ENCODE results near the gene SLC39A11.

Gene SLC39A11

DNA sequence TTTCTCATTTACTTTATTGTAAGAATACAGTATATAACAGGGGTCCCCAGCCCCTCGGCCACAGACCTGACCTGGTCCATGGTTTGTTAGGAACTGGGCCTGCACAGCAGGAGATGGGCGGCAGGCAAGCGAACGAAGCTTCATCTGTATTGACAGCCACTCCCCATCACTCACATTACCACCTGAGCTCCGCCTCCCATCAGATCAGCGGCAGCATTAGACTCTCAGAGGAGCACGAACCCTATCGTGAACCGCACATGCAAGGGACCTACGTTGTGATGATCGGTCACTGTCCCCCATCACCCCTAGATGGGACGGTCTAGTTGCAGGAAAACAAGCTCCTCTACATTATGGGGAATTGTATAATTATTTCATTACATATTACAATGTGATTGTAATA is 410.6 kb downstream of the SLC39A11 start:
- H3K4me3 ChIP-seq (ENCODE audit: low read length), result no peak overlapping the region
- DNase-seq (ENCODE audit: low read depth, low spot score), result no peak

DNA sequence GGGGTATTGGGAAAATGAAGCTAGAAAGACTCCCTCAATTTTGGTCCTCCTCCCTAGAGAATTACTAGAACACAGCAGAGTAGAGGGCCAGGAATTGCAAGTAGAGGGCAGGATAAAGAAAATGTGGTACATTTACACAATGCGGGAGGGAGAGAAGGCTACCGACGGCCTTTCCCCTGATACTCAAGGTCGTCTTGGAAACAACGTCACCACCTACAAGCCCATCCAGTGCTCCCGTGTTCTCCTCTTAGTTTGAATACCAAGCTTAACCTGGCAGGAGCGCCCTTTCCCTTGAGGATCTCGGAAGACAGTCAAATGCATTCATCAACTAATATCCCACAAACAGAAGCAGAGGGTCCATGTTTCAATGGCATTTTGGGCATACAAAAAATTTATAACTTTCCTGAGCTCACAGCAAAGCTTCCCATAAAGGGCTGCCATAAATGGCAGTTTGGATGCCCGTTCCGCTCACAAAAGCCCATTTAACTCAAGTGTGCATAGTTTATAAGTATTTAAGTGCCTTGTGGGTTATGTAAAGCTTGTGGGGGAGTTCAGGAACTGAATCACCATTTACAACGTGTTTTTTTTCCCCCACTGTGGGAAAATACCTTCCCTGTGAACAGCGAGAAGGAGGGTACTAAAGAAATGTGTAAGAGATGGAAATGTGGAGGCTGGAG is 414.6 kb downstream of the SLC39A11 start:
- H3K4me3 ChIP-seq (ENCODE audit: low read length), result no peak overlapping the region
- DNase-seq (ENCODE audit: low read depth, low spot score), result no peak

DNA sequence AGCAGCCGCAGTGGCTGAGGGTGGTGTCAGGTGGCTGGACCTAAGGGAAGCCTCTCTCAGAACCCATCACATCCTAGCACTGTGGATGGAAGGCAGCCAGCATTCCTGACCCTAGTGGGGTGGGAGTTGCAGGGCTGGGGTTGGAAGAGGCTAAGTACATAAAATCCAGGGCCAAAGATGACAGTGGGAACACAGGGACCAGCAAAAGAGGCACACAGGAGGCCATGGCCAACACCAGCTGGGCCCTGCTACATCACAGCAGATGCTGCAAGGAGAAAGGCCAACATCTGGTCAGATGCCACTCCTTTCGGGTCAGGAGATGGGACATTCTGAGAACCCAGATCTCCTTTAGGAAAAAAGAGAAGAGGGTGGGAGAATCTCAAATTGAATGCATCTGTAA is 415.4 kb downstream of the SLC39A11 start:
- no peak overlapping the region for H3K4me3 ChIP-seq (ENCODE audit: low read length)
- no peak for DNase-seq (ENCODE audit: low read depth, low spot score)

DNA sequence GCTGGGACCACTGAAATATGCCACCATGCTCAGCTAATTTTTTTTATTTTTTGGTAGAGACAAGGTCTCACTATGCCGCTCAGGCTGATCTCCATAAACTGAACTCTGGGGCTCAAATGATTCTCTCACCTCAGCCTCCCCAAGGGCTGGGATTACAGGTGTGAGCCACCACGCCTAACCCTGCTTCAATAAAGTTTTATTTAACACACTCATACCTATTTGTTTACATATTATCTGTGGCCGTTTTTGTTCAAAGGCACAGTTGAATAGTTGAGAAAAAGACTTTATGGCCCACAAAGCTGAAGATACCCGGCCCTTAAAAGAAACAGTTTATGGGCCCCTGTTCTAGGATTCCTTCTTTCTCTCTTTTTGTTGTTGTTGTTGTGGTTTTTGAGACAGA is 419.8 kb downstream of the SLC39A11 start:
- no peak overlapping the region for H3K4me3 ChIP-seq (ENCODE audit: low read length)
- DNase-seq (ENCODE audit: low read depth, low spot score), result no peak

DNA sequence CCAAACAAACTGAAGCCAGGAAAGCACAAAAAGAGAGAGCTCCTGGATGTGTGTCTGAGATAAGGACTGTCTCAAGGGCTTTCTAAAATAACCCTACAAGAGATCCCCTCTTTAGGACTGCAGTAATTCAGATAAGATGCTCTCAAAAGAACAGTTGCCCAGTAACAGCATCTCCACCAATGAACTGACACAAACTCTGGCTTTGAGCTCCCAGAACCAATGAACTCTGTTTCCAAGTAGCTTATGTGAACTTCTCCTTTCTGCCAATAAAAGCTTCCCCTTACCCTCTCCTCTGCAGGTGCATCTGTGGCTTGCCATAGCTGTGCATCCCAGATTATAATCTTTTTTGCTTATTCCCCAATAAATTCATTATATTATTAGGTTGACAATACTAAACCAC is 421.5 kb downstream of the SLC39A11 start:
- no peak for DNase-seq (ENCODE audit: low read depth, low spot score)
- no peak overlapping the region for H3K4me3 ChIP-seq (ENCODE audit: low read length)

DNA sequence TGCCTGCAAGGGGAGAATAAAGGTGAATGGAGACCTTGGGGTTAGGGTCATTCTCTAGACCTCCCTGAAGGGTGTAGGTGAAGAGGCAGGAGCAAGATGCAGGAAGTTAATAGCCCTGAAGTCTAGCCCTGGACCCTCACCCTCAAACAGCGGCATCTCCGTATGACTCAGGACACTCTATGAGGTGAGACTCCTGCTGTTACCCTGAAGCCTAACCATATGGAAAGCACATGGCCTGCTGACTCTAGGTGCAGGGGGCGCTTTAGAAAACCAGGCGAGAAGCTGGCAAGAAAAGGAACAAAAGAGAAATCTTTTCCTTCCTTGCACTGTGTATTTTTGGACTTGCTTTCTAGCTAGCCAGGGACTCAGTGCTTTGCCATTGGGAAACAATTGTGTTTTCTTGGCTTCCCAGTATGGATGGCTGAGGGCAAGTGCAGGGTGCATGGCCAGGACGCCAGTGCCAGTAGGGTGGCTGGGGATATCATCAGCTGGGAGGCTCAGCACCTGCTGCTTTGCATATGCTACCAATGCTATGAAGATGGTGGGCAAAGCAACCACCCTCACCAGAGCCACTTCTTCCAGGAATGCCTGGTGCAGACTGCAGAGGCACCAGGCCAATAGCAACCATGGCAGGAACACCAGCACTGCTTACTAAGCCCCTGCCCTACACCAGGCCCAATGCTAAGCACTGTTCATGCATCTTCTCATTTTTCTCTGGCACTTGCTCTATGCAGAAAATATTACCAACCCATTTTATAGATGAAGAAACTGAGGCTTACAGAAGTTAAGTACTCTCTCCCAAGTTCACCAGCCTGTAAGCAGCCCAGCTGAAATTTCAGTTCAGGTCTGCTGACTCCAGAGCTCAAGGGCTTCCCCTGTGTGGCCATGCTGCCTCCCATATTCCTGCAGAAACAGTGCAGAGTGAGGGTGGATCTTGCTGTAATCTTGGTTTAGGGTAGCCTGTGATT is 425.1 kb downstream of the SLC39A11 start:
- no peak for DNase-seq (ENCODE audit: low read depth, low spot score)
- no peak overlapping the region for H3K4me3 ChIP-seq (ENCODE audit: low read length)

DNA sequence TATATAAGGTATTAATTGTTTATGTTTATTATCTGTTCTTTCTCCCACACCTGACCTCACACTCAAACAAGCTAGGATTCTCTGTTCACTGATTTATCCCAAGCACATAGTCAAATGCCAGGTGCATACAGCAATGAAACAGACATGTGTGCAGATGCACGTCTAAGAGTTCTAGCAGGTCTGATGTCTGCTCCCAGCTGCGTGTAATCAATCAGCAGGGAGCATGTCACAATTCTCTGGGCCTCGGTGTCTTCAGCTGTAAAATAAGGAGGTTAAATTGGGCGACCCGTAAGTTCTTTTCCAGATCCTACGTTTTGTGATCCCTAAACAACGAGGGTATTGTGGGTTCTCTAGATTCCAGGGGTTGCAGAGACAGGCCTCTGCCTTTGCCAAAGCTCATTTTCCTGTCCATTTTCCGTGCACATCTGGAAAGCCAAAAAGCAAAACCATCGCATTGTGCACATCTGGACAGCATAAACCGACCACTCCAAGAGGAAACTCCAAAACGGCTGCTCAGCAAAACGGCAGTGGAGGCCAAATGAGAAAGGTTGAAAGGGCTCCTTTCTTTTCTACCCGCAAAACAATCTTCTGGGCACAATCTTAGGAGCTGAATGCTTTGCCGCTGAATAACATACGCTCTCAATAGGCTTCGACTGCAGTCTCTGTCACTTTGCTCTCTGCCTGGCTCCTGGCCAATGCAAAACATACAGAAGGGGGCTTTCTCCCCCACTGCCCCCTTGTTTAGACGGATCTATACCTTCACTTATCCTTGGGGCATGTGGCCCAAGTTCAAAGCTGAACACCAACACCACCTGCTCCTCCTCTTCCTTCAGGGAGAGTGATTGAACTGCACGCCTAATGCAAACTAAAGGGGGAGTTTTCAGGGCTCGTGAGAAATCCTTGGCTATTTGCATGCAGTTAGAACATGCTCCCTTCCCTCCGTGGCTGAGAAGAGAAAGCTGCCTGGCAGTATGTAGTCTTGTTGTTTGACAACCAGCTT is 426.3 kb downstream of the SLC39A11 start:
- no peak overlapping the region for H3K4me3 ChIP-seq (ENCODE audit: low read length)
- DNase-seq (ENCODE audit: low read depth, low spot score), result no peak

DNA sequence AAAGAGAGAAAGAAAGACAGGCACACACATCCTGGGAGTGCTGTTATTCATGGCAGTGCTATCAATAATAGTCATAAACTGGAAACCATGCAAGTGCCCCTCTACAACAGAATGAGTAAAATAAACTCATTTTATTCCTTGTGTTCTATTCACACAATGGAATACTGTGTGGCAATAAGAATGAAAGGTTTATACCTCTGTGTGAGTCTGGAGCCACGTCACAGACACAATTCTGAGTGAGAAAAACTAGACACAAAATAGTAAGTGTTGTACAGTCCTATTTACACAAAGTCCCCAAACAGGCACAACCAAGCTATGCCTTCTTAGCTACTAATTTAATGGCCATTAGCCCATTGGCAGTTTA is 429.7 kb downstream of the SLC39A11 start:
- DNase-seq (ENCODE audit: low read depth, low spot score), result no peak
- no peak overlapping the region for H3K4me3 ChIP-seq (ENCODE audit: low read length)

DNA sequence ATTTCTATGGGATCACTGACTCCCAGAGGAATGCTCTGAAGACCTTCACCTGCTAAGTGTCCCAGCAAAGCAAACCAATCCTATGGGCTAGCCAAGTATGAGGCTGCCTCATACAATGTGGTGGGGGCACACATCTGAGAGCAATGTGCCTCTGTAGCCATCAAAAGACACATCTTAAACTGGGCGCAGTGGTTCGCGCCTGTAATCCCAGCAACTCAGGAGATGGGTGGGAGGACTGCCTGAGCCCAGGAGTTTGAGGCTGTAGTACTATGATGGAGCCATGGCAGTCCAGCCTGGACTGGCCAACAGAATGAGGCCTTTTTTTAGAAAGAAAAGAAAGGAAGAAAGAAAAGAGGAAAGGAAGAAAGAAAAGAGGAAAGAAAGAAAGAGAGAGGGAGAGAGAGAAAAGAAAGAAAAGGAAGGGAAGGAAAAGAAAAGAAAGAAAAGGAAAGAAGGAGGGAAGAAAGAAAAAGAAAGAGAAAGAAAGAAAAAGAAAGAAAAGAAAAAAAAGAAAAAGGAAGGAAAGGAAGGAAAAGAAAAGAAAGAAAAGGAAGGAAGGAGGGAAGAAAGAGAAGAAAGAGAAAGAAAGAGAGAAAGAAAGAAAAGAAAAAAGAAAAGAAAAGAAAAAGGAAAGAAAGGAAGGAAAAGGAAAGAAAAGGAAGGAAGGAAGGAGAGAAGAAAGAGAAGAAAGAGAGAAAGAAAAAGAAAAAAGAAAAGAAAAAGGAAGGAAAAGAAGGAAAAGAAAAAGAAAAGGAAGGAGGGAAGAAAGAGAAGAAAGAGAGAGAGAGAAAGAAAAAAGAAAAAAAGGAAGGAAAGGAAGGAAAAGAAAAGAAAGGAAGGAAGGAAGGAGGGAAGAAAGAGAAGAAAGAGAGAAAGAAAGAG is 430.3 kb downstream of the SLC39A11 start:
- DNase-seq (ENCODE audit: low read depth, low spot score), result no peak
- no peak overlapping the region for H3K4me3 ChIP-seq (ENCODE audit: low read length)

DNA sequence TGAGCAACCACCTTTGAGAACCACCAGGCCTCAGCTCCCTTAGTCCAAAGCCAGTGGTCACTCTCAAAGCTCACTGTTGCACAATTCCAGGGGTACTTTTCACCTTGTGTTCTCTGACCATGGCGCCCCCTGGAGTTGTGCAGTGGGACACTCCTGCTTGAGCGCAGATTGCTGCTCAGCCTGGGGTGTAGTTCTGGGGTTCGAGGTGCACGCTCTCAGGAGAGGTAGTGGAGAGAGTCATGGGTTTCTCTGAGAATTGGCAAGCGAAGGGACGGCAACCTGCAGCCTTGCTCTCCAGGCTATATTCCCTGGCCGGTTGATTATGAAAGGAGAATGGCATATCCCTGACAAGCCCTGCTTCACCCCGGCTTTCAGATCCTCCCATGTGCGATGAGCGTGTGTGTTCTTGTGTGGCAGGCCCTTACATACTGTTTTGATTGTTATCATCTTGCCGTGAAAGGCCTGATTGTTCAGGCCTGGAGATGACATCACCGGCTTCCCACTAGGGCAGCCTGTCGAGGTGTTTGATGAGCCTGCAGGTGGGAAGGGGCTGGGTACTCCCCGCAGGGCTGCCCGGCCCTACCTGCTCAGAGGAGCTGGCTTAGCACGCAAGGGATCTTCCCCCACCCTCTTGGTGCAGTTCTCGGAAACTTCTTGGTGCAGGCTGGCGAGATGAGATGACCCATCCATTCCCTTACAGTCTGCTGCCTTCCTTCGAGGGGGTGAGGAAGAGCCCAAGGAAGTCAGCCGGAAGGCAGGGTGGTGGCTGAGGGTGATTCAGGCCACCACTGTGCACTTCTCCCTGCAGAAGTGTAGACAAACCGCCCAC is 431.2 kb downstream of the SLC39A11 start:
- DNase-seq (ENCODE audit: low read depth, low spot score), result no peak
- no peak overlapping the region for H3K4me3 ChIP-seq (ENCODE audit: low read length)

DNA sequence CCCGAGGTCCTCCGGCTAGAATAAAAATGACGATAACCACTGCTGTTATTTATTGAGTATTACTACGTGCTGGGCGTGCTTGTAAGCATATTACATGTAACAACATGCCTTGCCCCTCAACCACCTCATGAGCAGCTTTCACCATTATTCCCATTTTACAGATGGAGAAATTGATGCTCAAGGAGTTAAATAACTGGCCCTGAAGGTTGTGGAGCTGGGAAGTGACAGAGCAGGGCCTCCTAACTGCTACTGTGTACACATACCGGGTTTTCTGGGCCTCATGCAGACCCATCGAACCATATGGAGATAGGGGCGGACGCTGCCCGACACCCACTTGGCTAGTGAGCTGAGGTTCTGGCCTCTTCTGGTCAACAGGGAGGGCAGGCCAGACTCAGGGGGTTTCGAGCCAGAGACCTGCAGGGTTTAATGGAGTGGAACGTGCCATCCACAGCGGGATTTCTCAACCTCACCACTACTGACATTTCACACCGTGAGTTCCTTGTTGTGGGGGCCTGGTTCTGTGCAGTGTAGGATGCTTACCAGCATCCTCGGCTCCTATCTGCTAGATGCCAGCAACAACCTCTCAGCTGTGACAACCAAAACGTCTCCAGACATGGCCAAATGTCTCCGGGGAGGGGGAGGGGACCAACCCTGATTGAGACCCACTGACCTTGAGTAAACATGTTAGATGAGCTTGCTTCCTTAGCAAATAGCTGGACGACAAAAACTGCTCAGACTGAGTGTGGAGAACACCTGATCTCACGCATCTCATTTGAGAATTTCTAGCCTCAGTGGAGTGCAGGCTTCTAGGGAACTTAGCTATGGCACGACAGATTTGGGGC is 432.0 kb downstream of the SLC39A11 start:
- DNase-seq (ENCODE audit: low read depth, low spot score), result no peak
- no peak overlapping the region for H3K4me3 ChIP-seq (ENCODE audit: low read length)

DNA sequence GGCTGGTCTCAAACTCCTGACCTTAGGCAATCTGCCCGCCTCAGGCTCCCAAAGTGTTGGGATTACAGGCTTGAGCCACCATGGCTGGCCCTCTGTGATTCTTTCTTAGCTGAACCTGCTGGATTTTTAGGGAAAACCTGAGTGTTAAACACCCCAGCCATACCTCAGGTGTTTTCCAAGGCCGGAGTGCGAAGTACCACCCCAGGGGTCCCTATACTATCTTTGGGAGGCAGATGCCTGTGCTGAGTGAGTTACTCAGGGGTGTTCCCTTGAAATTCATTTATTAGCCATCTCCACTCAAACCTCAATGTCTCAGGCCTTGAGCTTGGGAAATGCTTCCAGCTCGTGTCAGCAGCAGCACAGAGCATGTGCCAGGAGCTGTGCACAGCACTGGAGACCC is 432.7 kb downstream of the SLC39A11 start:
- no peak for DNase-seq (ENCODE audit: low read depth, low spot score)
- H3K4me3 ChIP-seq (ENCODE audit: low read length), result no peak overlapping the region

DNA sequence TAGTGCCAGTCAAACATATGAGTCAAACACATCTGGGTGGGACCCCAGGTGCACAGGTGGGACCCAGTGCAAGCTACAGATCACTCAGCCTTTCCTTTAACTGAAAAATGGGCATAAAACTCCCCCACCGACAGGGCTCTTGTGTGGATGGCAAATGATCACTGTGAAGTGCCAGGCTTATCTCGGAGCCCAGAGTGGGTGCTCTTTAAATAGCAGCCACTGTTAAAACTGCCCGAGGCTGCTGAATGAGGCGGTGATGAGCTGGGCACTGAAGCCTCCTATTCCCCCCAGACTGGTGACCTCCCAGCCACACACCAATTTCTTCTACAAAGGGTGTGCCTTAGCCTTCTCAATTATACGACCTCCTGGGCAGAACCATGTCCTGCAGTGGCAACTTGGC is 433.8 kb downstream of the SLC39A11 start:
- DNase-seq (ENCODE audit: low read depth, low spot score), result no peak
- H3K4me3 ChIP-seq (ENCODE audit: low read length), result no peak overlapping the region

DNA sequence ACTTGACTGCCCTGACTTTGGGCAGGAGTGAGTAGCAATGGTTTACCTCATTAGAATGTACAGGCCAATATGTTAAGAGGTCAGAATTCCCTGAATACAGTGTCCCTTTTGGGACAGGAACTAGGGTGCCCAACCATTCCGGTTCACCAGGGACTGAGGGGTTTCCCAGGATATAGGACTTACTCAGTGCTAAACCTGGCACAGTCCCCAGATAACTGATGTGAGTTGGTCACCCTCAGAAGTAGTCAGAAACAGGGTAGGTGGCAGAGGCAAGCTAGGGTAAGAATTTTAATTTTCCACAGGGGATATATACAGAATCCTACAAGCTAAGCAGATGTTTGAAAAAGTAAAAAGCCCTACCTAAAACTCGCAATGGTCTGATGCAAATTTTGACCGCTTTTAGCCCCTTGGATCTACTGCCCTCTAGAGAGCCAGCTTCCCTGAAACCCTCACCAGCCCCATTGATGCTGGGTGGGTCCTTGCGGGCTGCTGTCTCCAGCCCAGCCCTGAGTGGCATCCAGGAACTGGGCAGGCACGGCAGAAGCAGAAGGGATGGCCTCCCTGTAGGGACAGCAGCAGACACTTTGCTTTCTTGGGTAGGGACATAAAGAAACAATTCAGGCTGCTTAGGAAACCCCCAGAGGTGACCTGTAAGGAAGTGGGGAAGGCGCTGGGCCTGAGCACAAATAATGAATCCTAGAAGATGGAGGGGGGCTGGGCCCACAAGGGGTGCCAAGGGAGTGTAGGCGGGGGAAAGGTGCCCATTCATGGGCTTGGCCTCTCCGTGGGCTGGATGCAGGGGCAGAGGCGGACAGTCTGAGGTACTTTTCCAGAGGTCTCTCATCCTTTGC is 434.8 kb downstream of the SLC39A11 start:
- DNase-seq (ENCODE audit: low read depth, low spot score), result no peak

DNA sequence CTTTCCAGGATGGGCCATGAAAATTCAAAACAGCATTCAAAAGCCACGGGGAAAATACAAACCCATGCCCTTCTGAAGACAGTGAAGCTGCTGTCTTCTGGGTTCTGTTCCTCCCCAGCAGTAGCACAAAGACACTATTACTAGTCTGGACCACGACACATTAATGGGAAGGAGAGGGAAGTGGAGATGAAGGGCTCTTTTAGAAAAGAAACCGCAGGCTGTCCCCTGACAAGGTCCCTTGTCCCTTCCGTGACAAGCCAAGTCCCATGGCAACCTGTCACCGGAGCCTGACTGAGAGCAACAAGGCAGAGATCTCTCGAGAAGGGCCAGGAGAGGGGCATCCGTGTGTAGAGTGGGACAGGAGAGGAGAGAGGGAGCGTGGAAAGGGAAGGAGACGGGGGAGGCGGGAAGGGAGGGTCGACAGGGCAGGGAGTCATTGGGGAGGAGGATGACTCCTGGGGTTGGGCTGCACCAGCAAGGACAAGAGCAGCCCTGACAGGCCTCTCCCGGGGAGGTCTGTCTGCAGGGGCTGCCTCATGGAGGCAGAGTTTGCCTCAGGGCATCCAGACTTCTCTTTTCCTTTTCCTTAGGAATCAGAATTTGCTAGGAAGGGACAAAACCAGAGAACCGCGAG is 436.2 kb downstream of the SLC39A11 start:
- no peak for DNase-seq (ENCODE audit: low read depth, low spot score)
- H3K4me3 ChIP-seq (ENCODE audit: low read length), result no peak overlapping the region

More for the DNA sequence above, 434.8 kb downstream of the SLC39A11 start:
- H3K4me3 ChIP-seq (ENCODE audit: low read length), result no peak overlapping the region

DNA sequence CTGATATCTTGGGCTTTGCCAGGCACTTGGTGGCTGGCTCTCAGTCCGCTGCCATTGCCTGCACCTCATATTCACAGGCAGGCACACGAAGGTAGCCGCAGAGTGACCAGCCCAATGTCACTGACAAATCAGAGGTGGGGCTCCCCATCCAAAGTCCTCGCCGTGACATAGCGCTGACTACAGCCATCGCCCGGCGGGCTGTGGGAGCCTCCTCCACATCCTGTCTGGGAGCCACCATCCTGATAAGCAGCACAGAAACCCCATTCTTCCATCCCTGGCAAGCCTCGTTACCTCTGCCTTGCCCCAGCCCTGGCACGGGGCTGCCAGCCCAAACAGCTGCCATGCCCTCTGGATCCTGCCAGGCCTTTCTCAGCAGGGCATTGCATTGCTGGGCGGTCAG is 437.8 kb downstream of the SLC39A11 start:
- no peak for DNase-seq (ENCODE audit: low read depth, low spot score)
- H3K4me3 ChIP-seq (ENCODE audit: low read length), result no peak overlapping the region

Measured in Jurkat, Clone E6-1 (cell line).